DND-41 (cell line): ENCODE measurements around the gene SNAPIN.
A peak's percentile ranks its signal among the peaks of the same experiment; 100 is the strongest.
"Not testable (repeated sequence)": the region's sequence is repeated elsewhere in the genome, so short reads cannot be mapped to it uniquely, and the experiment has no call there.

Experiments
- ATAC-seq: fragments of 200-7000 bp; cut with Tn5 transposase; 3 replicates; pipeline ENCODE4 v1.9.1; 2021; ENCODE audit warnings: low read depth; ENCODE audit not compliant: insufficient read depth
- DNase-seq: peaks from one replicate; pipeline ENCODE4 v3.0.0-alpha.2; 2020
- H2AFZ ChIP-seq: 2 replicates; pipeline ENCODE4 v1.6.0; 2012; ENCODE audit warnings: low read depth, low read length
- H3K27ac ChIP-seq: 2 replicates; pipeline ENCODE4 v1.5.1; 2012; ENCODE audit warnings: low read length, inconsistent platforms
- H3K27me3 ChIP-seq: fragments of 200-600 bp; sonication (generic); 2 replicates; pipeline ENCODE4 v1.6.0; 2012; ENCODE audit warnings: low read length, mild to moderate bottlenecking, inconsistent platforms; ENCODE audit not compliant: insufficient read depth, poor library complexity
- H3K36me3 ChIP-seq: 2 replicates; pipeline ENCODE4 v1.5.1; 2012; ENCODE audit warnings: low read length, inconsistent platforms; ENCODE audit not compliant: insufficient read depth
- H3K4me1 ChIP-seq: 2 replicates; pipeline ENCODE4 v1.5.1; 2012; ENCODE audit warnings: mild to moderate bottlenecking, low read length; ENCODE audit not compliant: insufficient read depth
- H3K4me2 ChIP-seq: 2 replicates; pipeline ENCODE4 v1.6.0; 2012; ENCODE audit warnings: mild to moderate bottlenecking, moderate library complexity, low read length, inconsistent platforms; ENCODE audit not compliant: insufficient read depth
- H3K4me3 ChIP-seq, 2 experiments: fragments of 200-600 bp in 1 of 2; shearing (Covaris generic) in 1 of 2; 2 replicates each; pipeline ENCODE4 v1.5.1; 2012 to 2016; ENCODE audit warnings: inconsistent platforms in 2 of 2, low read length in 2 of 2, mild to moderate bottlenecking in 2 of 2, low read depth in 1 of 2, moderate library complexity in 1 of 2
- H3K79me2 ChIP-seq: 2 replicates; pipeline ENCODE4 v1.6.0; 2012; ENCODE audit warnings: low read length, inconsistent platforms; ENCODE audit not compliant: insufficient read depth
- H3K9ac ChIP-seq: 2 replicates; pipeline ENCODE4 v1.6.0; 2012; ENCODE audit warnings: low read depth, mild to moderate bottlenecking, inconsistent platforms, low read length, moderate library complexity
- H3K9me3 ChIP-seq: 2 replicates; pipeline ENCODE4 v1.5.1; 2012; ENCODE audit warnings: low read length, moderate library complexity, mild to moderate bottlenecking, inconsistent platforms; ENCODE audit not compliant: insufficient read depth, severe bottlenecking
- H4K20me1 ChIP-seq: 2 replicates; pipeline ENCODE4 v1.6.0; 2012; ENCODE audit warnings: low read length; ENCODE audit not compliant: insufficient read depth
- EZH2 ChIP-seq: IDR thresholded peaks from 3 replicates; pipeline ENCODE4 v1.6.1; 2012; ENCODE audit warnings: borderline replicate concordance, low read depth, mild to moderate bottlenecking, moderate library complexity, low read length, inconsistent platforms; ENCODE audit not compliant: severe bottlenecking
- TF ChIP-seq, protein P1 (sequence below): IDR thresholded peaks from 2 replicates; pipeline ENCODE4 v1.5.1; 2012; ENCODE audit warnings: borderline replicate concordance, low read length, moderate library complexity, mild to moderate bottlenecking; ENCODE audit not compliant: poor library complexity, severe bottlenecking; ENCODE audit errors: extremely low read depth

Gene SNAPIN

DNA sequence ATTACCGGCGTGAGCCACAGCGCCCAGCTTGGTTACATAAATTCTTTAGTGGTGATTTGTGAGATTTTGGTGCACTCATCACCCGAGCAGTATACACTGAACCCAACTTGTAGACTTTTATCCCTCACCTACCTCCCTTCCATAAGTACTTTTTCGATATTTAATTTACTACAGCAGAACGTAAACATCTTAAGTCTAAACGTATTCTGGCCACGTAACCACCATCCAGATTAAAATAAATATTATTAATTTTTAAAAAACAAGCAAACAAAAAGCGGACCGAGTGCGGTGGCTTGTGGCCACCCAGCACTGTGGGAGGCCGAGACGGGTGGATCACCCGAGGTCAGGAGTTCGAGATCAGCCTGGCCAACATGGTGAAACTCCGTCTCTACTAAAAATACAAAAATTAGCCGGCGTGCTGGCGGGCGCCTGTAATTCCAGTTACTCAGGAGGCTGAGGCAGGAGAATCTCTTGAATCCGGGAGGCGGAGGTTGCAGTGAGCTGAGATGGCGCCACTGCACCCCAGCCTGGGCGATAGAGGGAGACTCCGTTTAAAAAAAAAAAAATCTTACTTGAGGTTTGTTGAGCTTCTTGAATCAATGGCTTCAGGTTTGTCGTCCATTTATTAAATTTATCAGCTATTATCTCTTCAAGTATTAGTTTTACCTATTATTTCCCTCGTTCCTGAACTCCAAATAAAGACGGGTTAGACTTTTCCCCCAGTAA, 13.3 kb downstream of the SNAPIN start:
- not testable (repeated sequence) for H3K9me3 ChIP-seq, H3K27me3 ChIP-seq
- Histone ChIP-seq H3K4me3 (peak overlapping the region; percentile 25 to 65; a peak in 3 of 4 replicates), H3K27ac (peak overlapping the region; percentile 78), H3K36me3 (peaks cover 37% of the 10 kb centered on the region), H3K4me2 (peak overlapping the region; percentile 73), H2AFZ (peak overlapping the region; percentile 91), H3K9ac (peak overlapping the region; percentile 56), H3K4me1 (peaks cover 35% of the 10 kb centered on the region), H4K20me1 (peaks cover 19% of the 10 kb centered on the region; the same call in 1 of the 2 replicates), H3K79me2 (peaks cover 41% of the 10 kb centered on the region)
- TF ChIP-seq, protein P1, sequence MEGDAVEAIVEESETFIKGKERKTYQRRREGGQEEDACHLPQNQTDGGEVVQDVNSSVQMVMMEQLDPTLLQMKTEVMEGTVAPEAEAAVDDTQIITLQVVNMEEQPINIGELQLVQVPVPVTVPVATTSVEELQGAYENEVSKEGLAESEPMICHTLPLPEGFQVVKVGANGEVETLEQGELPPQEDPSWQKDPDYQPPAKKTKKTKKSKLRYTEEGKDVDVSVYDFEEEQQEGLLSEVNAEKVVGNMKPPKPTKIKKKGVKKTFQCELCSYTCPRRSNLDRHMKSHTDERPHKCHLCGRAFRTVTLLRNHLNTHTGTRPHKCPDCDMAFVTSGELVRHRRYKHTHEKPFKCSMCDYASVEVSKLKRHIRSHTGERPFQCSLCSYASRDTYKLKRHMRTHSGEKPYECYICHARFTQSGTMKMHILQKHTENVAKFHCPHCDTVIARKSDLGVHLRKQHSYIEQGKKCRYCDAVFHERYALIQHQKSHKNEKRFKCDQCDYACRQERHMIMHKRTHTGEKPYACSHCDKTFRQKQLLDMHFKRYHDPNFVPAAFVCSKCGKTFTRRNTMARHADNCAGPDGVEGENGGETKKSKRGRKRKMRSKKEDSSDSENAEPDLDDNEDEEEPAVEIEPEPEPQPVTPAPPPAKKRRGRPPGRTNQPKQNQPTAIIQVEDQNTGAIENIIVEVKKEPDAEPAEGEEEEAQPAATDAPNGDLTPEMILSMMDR, result peak; percentile 30
- DNase-seq, result peak; percentile 76
- peak; percentile 41 for ATAC-seq

DNA sequence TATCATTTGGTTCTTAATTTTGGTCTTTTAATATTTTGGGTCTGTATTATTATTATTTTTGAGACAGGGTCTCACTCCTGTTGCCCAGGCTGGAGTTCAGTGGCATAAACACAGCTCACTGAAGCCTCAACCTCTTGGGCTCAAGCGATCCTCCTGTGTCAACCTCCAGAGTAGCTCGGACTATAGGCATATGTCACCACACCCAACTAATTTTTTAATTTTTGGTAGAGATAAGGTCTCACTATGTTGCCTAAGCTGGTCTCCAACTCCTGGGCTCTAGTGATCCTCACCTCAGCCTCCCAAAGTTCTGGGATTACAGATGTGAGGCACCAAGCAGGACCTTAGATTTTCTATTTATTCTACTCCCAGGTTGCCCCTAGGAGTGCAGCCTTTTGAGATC, 15.0 kb downstream of the SNAPIN start:
- H3K9me3 ChIP-seq, result no peaks in the 10 kb centered on the region
- no peak overlapping the region for H3K4me3 ChIP-seq
- ATAC-seq, result no peak
- peaks cover 7% of the 10 kb centered on the region; the same call in 1 of the 2 replicates for H4K20me1 ChIP-seq
- H3K36me3 ChIP-seq, result peaks cover 20% of the 10 kb centered on the region
- H2AFZ ChIP-seq, result no peak overlapping the region
- peaks cover 23% of the 10 kb centered on the region for H3K79me2 ChIP-seq
- DNase-seq, result no peak
- no peaks in the 10 kb centered on the region for H3K27me3 ChIP-seq
- H3K4me1 ChIP-seq, result peaks cover 24% of the 10 kb centered on the region
- H3K4me2 ChIP-seq, result no peak overlapping the region
- no peak for TF ChIP-seq EZH2
- TF ChIP-seq, protein P1, result no peak
- no peak overlapping the region for H3K27ac ChIP-seq
- H3K9ac ChIP-seq, result no peak overlapping the region

DNA sequence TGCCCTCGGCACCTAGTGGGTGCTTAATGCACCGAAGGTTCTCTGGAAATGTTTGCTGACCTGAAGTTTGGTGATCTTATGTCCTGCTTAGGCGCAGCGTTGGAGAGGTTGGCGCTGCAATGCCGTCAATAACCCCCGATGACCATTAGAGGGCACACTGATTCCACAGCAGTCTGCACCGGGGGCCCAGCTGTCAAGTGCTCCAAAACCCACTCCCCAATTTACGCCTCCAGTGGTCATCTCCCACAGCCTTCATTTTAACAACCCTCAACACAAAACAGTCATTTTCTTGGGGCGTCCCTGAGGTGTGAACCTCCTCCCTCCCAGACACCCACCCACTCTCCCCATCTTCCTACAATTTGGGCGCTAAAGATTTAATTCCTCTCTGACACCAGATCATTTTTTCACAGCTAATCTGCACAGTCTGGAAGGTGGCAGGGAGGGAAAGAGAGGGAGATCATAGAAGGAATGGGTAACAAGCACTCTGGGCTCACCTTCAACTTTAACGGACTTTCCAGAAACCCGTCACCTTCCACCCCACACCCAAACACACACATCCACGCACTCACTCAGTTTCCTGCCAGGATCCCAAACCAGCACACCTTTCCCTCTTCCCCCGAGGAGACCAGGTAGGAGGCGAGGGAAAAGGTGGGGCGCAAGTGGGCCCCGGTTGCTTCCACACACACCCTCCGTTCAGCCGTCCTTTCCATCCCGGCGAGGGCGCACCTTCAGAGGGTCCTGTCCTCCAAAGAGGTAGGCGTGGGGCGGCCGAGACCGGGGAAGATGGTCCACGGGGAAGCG, 19.4 kb downstream of the SNAPIN start:
- Histone ChIP-seq H3K27ac (no peak overlapping the region), H2AFZ (no peak overlapping the region), H3K9me3 (no peaks in the 10 kb centered on the region), H3K36me3 (no peaks in the 10 kb centered on the region), H4K20me1 (no peaks in the 10 kb centered on the region), H3K4me1 (no peaks in the 10 kb centered on the region), H3K9ac (no peak overlapping the region), H3K27me3 (peaks cover 14% of the 10 kb centered on the region), H3K4me2 (no peak overlapping the region), H3K79me2 (no peaks in the 10 kb centered on the region), H3K4me3 (no peak overlapping the region)
- ATAC-seq (peak; percentile 87), DNase-seq (peak; percentile 54)
- TF ChIP-seq, protein P1, result peak; percentile 93
- TF ChIP-seq EZH2, result no peak
